Heart left ventricle (tissue), 16 donors: ENCODE measurements around the gene CR1. TPM values are rescaled to one million over a fixed set of nuclear protein-coding genes. Genes with fewer than 3 reads are reported as not detected.
A peak's percentile ranks its signal among the peaks of the same experiment; 100 is the strongest.

Source experiments
- ATAC-seq, 4 donors: fragments of 200-7000 bp; cut with Tn5 transposase; one replicate each; pipeline ENCODE4 v1.9.1; 2020 to 2022; ENCODE audit warnings: moderate library complexity in 4 of 4, mild to moderate bottlenecking in 3 of 4, moderate number of reproducible peaks in 1 of 4
- DNase-seq, 5 donors: peaks; one replicate each; pipeline ENCODE4 v3.0.0-alpha.2; 2020
- H3K27ac ChIP-seq, 12 donors: fragments of 200-600 bp; sonication (generic) in 4 of 12; one replicate each; pipeline versions ENCODE4 v1.5.0 to v1.8.0; 2016 to 2022; ENCODE audit warnings: mild to moderate bottlenecking in 2 of 12
- H3K27me3 ChIP-seq, 9 donors: fragments of 200-600 bp; sonication (generic) in 2 of 9; one replicate each; pipeline versions ENCODE4 v1.5.1 to v1.8.0; 2016 to 2022; ENCODE audit warnings: mild to moderate bottlenecking in 3 of 9
- H3K36me3 ChIP-seq, 9 donors: fragments of 200-600 bp; sonication (generic) in 2 of 9; one replicate each; pipeline versions ENCODE4 v1.5.0 to v1.8.0; 2018 to 2022; ENCODE audit warnings: mild to moderate bottlenecking in 2 of 9
- H3K4me1 ChIP-seq, 12 donors: fragments of 200-600 bp; sonication (generic) in 4 of 12; one replicate each; pipeline versions ENCODE4 v1.5.0 to v1.8.0; 2016 to 2022; ENCODE audit warnings: mild to moderate bottlenecking in 3 of 12
- H3K4me3 ChIP-seq, 12 donors: fragments of 200-600 bp; sonication (generic) in 4 of 12; one replicate each; pipeline versions ENCODE4 v1.5.0 to v1.8.0; 2017 to 2022; ENCODE audit warnings: mild to moderate bottlenecking in 9 of 12, moderate library complexity in 4 of 12
- H3K9me3 ChIP-seq, 12 donors: fragments of 200-600 bp; sonication (generic) in 4 of 12; one replicate each; pipeline versions ENCODE4 v1.5.0 to v1.8.0; 2016 to 2022; ENCODE audit warnings: mild to moderate bottlenecking in 1 of 12
- CTCF ChIP-seq, 12 donors: fragments of 200-600 bp; sonication (generic) in 4 of 12; IDR thresholded peaks; one replicate each; pipeline versions ENCODE4 v1.5.0 to v1.8.0; 2018 to 2022; ENCODE audit warnings: antibody characterized with exemption in 12 of 12, mild to moderate bottlenecking in 5 of 12
- POLR2A ChIP-seq, 2 donors: fragments of 450-650 bp; IDR thresholded peaks; one replicate each; pipeline ENCODE4 v1.6.1; 2017; ENCODE audit warnings: antibody characterized with exemption in 2 of 2, mild to moderate bottlenecking in 2 of 2, moderate library complexity in 2 of 2
- whole genome bisulfite sequencing, 4 donors: extraction: QIAGEN DNeasy Blood & Tissue Kit in 2 of 4; methylation state at CpG; one replicate each; pipeline versions ENCODE4 v1.1.5 to v1.1.7; 2013 to 2018; 5-methylcytosine and 5-hydroxymethylcytosine counted together
- intact Hi-C, 10 donors: fragments of 100-400 bp; cut with DNase I; formaldehyde crosslinking; loops; one replicate each; pipeline versions ENCODE4 v1.11.1 to v1.14.2; 2022
- polyA plus RNA-seq, 2 donors: library from polyadenylated mRNA; stranded (reverse); fragments of 200-250 nt; gene quantifications; one replicate each; pipeline ENCODE4 v1.2.3, GENCODE V29; 2013
- total RNA-seq, 9 donors: library from RNA; depleted of rRNA in 2 of 9; stranded (reverse); fragments of >200 nt in 2 of 9; fragmentation: NEBNext Ultra II Directional in 3 of 9; extraction: Animal tissue kit (Norgen Biotek cat#: 25700) in 3 of 9; gene quantifications; one replicate each; pipeline versions ENCODE4 v1.1.0 to v1.2.4, GENCODE V29; 2016 to 2023
- donor health status: ischemic (EF 13 %, LVEDD 7.1; RV severe dilation, severe dysfunction).
- donor health status: healthy with polysubstance abuse.
- donor health status: DM: no; HTN: yes; CAD: no.
- donor health status: DM: no; HTN: no; CAD: no.
- donor health status: ischemic (EF 25% LVEDD 6.9; RV normal size, moderate dysfunction).
- donor health status: ischemic (EF 25% LVEDD 5.7; RV mildly dilated, moderate dysfunction).
- donor health status: healthy.
- donor health status: DM: yes; HTN: yes; CAD: no.
- donor health status: ischemic (EF 35%, LVEDD 5.7; RV mildly dilated, moderate dysfunction).
- donor health status: nonischemic (EF 11% LVEDD 7.7; RV severe dilation, severe dysfunction).
- donor health status: DM: yes; HTN: yes; CAD: no.
- donor health status: PGD.
- donor health status: ischemic (EF 29% LVEDD 5.4; RV normal size, mild dysfunction).
- donor health status: nonischemic (EF 23%, LVEDD 6.1; RV moderate dilation, normal function).

Gene CR1
- total and polyA plus RNA-seq, 11 donors, result 0.19 to 43.0 (median 1.7) TPM

DNA sequence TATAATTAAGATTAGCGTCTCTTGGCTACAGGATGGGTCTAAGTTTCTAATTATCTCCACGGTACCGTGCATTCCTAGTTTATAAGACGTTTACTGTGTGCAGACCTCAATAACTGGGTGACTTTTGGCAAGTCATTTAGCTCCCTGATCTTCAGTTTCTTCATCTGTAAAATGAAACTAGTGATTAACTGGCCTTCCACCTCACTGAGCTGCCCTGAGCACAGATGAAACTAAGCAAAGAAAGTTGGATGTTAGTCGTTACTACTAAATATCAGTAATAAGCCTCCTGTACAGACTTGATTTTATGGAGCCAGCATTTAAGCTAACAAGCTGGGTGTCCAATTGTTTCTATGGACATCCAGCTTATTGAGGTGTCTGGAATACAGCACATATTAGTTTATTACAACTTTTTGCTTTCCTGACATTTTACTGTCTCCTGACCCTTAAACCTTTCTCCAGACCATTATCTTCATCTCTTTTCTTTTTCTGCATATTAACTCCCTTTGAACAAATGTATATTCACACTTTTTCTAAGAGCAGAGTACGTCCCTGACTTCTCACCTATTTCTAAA lies 40.7 kb upstream of the CR1 start:
- intact Hi-C loops, result no loop called here
- Histone ChIP-seq H3K27me3 (peaks cover 19 to 65% (median 29%) of the 10 kb centered on the region in 9 donors), H3K4me3 (peak overlapping the region in 3 of 12 donors; percentile 19 to 46 (median 35)), H3K36me3 (no peaks in the 10 kb centered on the region), H3K27ac (no peak overlapping the region), H3K4me1 (peaks cover 2 to 16% (median 10%) of the 10 kb centered on the region in 12 donors), H3K9me3 (no peaks in the 10 kb centered on the region)
- ATAC-seq (no peak), DNase-seq (no peak)
- TF ChIP-seq POLR2A (IDR thresholded peaks at IDR 0.05) (no peak), CTCF (IDR thresholded peaks at IDR 0.05) (no peak)
- WGBS, 4 donors, result 51 to 66% (median 58%) methylated on average over 6 of the region's 6 CpGs

DNA sequence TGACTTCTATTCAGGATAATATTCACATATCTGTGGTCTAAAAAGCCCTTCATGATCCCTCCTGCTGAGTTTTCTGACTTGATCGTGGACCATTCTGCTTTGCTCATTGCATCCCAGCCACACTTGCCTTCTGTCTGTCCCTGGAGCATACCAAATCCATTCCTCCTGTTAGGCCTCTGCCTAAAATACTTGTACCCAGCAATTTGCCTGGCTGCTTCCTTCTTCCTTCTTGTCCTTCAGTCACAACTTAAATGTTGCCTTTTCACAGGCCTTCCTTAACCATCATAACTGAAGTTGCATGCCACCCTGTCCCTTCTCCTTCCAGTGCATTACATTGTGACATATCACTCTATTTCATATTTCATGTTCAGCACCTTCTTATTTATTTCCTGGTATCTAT lies 37.5 kb upstream of the CR1 start:
- H3K4me3 ChIP-seq, result no peak overlapping the region
- no peaks in the 10 kb centered on the region for H3K9me3 ChIP-seq
- no peak for ATAC-seq
- WGBS, 4 donors, result 88 to 93% (median 90%) methylated on average over 1 of the region's 1 CpG
- TF ChIP-seq POLR2A (IDR thresholded peaks at IDR 0.05) (no peak), CTCF (IDR thresholded peaks at IDR 0.05) (no peak)
- H3K27me3 ChIP-seq, result peaks cover 19 to 49% (median 29%) of the 10 kb centered on the region in 9 donors
- no peak overlapping the region for H3K27ac ChIP-seq
- intact Hi-C loops, result no loop called here
- H3K36me3 ChIP-seq, result no peaks in the 10 kb centered on the region
- no peak for DNase-seq
- H3K4me1 ChIP-seq, result peaks cover 2 to 16% (median 10%) of the 10 kb centered on the region in 12 donors

DNA sequence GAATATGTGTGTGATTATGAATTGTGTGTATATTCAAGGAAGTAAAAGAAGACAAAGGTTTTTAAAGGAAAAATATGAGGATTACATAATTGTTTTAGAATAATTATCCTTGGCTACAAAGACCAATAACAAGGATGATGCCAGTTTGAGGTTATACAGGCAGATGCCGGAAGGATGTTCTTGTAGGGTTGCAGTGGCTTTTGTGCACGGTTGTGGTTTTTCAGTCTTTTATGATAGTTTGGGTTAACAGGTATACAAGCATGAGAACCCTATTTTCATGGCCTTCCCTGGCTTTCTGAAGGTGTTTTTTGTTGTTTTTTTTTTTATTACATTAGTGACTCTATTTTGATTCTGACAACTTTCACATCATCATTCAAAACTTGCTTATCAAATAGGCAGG lies 36.9 kb upstream of the CR1 start:
- H3K36me3 ChIP-seq, result no peaks in the 10 kb centered on the region
- WGBS, 4 donors, result 91 to 93% (median 92%) methylated on average over 2 of the region's 2 CpGs
- H3K4me1 ChIP-seq, result peaks cover 2 to 13% (median 9%) of the 10 kb centered on the region in 12 donors
- H3K4me3 ChIP-seq, result no peak overlapping the region
- peaks cover 15 to 43% (median 27%) of the 10 kb centered on the region in 9 donors for H3K27me3 ChIP-seq
- H3K27ac ChIP-seq, result no peak overlapping the region
- intact Hi-C loops, result no loop called here
- ATAC-seq (no peak), DNase-seq (no peak)
- TF ChIP-seq POLR2A (IDR thresholded peaks at IDR 0.05) (no peak), CTCF (IDR thresholded peaks at IDR 0.05) (no peak)
- no peaks in the 10 kb centered on the region for H3K9me3 ChIP-seq

DNA sequence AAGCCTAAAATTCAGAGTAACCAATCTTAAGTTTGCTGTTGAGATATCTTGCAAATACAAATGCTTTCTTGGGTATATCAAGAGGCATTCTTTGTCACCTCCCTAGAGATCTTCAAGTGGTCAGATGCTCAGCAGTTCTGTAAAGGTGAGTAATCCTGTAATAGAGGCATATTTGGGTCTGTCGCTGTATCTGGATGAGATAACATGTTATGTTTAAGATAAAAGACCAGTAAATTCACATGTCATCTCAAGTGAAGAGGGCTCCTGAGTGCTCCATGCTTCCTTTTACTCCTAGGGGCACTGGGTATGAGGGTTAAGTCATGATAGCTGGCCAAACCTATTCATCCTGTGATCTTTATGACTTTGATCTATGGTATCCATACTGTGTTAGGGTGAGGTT lies 34.3 kb upstream of the CR1 start:
- Histone ChIP-seq H3K27ac (no peak overlapping the region), H3K36me3 (no peaks in the 10 kb centered on the region), H3K4me3 (no peak overlapping the region), H3K4me1 (no peaks in the 10 kb centered on the region), H3K27me3 (peaks cover 0 to 26% (median 7%) of the 10 kb centered on the region in 9 donors), H3K9me3 (no peaks in the 10 kb centered on the region)
- intact Hi-C loops, result no loop called here
- DNase-seq (no peak), ATAC-seq (no peak)
- TF ChIP-seq CTCF (IDR thresholded peaks at IDR 0.05) (no peak), POLR2A (IDR thresholded peaks at IDR 0.05) (no peak)
- WGBS, 4 donors, result 54 to 70% (median 62%) methylated on average over 1 of the region's 1 CpG
